Measurements from ENCODE around the gene TRAM2.

DNA sequence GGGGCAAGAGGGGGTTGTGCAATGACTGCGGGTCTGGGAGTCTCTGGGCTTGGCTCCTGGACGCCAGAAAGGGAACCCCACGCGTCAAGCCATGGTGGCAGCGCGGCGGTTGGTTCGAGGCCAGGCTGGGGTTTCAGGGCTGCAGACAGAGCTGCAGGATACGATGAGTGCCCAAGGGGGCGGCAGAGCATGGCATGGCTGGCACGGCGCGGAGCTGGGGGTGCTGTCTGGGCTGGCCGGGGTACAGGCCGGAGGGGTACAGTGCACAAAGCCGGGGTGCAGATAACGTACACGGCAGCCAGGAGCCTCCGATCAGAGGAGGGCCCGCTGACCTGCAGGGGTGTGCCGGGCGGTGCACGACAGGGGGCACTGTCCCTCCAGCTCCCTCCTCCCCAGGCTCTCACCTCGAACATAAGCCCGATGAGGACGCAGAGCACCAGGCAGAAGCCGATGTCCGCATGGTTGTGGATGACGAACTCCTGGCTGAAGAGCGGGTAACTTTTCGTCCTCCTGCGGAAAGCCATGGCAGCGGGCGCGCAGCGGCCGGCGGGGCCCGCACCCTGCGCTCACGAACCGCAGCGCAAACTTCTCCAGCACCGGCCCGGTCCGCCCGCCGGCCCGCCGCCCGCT is 353 bp downstream of the TRAM2 start:
- TF ChIP-seq, protein P1, sequence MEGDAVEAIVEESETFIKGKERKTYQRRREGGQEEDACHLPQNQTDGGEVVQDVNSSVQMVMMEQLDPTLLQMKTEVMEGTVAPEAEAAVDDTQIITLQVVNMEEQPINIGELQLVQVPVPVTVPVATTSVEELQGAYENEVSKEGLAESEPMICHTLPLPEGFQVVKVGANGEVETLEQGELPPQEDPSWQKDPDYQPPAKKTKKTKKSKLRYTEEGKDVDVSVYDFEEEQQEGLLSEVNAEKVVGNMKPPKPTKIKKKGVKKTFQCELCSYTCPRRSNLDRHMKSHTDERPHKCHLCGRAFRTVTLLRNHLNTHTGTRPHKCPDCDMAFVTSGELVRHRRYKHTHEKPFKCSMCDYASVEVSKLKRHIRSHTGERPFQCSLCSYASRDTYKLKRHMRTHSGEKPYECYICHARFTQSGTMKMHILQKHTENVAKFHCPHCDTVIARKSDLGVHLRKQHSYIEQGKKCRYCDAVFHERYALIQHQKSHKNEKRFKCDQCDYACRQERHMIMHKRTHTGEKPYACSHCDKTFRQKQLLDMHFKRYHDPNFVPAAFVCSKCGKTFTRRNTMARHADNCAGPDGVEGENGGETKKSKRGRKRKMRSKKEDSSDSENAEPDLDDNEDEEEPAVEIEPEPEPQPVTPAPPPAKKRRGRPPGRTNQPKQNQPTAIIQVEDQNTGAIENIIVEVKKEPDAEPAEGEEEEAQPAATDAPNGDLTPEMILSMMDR (IDR thresholded peaks at IDR 0.05): peak; percentile 43 to 74 (median 52)
- TF ChIP-seq POLR2A (IDR thresholded peaks at IDR 0.05) (peak; percentile 41 to 56), EP300 (IDR thresholded peaks at IDR 0.05) (peak in 1 of 2 donors; percentile 51)

All from tibial nerve (tissue), 4 donors.